Measurements from ENCODE around the gene CAPN8.

- TF ChIP-seq POLR2AphosphoS5 (IDR thresholded peaks at IDR 0.05; ENCODE audit: low read depth, low read length) (no peak), TAF1 (IDR thresholded peaks at IDR 0.05; ENCODE audit: borderline replicate concordance, insufficient read depth, low read length) (no peak), SIN3A (IDR thresholded peaks at IDR 0.05; ENCODE audit: borderline replicate concordance, insufficient read depth, low read length) (no peak)
These were observed 133.7 kb downstream of the CAPN8 start for GRCh38 chr1:223531742-223532341.

Data from PFSK-1 (cell line).